ENCODE data around the gene AP2S1.

GRCh38 chr19:46802152-46802551 is 48.5 kb downstream of the AP2S1 start:
- no peak for TF ChIP-seq CTCF (IDR thresholded peaks at IDR 0.05; ENCODE audit: low read depth, low read length)
- no peak for TF ChIP-seq EZH2phosphoT487 (IDR thresholded peaks at IDR 0.05; ENCODE audit: low read depth)
